Cerebellar nuclear complex (tissue), 1 donor: ENCODE results near the gene CAMK2D.
"Not testable (repeated sequence)": the region's sequence is repeated elsewhere in the genome, so short reads cannot be mapped to it uniquely, and the experiment has no call there.

Source experiments
- DNase-seq, 2 experiments: peaks; one replicate each; lab custom pipeline; 2025; lab: John Stamatoyannopoulos, UW

Gene CAMK2D

GRCh38 chr4:113761620-113762185 lies at the start of gene CAMK2D:
CAMK2D (minus strand) TSS chr4:113761738; CDS start chr4:113761068, 670 bp downstream.
- DNase-seq = peak; percentile 5 to 84

GRCh38 chr4:113810906-113811305 lies 49.4 kb upstream of the CAMK2D start:
- DNase-seq = no peak

- DNase-seq = no peak
Observed at GRCh38 chr4:113809311-113809710, 47.8 kb upstream of the CAMK2D start.

GRCh38 chr4:113806850-113807249 lies 45.3 kb upstream of the CAMK2D start:
- no peak for DNase-seq

- DNase-seq = no peak
Observed at GRCh38 chr4:113801882-113802281, 40.3 kb upstream of the CAMK2D start.

- not testable (repeated sequence) for DNase-seq
Observed at GRCh38 chr4:113796381-113796780, 34.8 kb upstream of the CAMK2D start.

- DNase-seq = no peak
Observed at GRCh38 chr4:113790478-113790877, 28.9 kb upstream of the CAMK2D start.

GRCh38 chr4:113788888-113789287 lies 27.4 kb upstream of the CAMK2D start:
- DNase-seq = no peak

GRCh38 chr4:113785781-113786180 lies 24.2 kb upstream of the CAMK2D start:
- no peak for DNase-seq

- DNase-seq = no peak
Observed at GRCh38 chr4:113784497-113785250, 23.1 kb upstream of the CAMK2D start.

- no peak for DNase-seq
Observed at GRCh38 chr4:113783701-113784100, 22.2 kb upstream of the CAMK2D start.

- DNase-seq = no peak
Observed at GRCh38 chr4:113783289-113783688, 21.8 kb upstream of the CAMK2D start.

GRCh38 chr4:113781439-113782040 lies 20.0 kb upstream of the CAMK2D start:
- peak in 1 of 2 experiments; percentile 18 for DNase-seq

- no peak for DNase-seq
Observed at GRCh38 chr4:113776679-113777078, 15.1 kb upstream of the CAMK2D start.

- no peak for DNase-seq
Observed at GRCh38 chr4:113776016-113776415, 14.5 kb upstream of the CAMK2D start.

- DNase-seq = no peak
Observed at GRCh38 chr4:113773756-113774155, 12.2 kb upstream of the CAMK2D start.

GRCh38 chr4:113773014-113773413 lies 11.5 kb upstream of the CAMK2D start:
- DNase-seq = no peak

GRCh38 chr4:113772319-113772718 lies 10.8 kb upstream of the CAMK2D start:
- DNase-seq = no peak

- DNase-seq = no peak
Observed at GRCh38 chr4:113769744-113770143, 8.2 kb upstream of the CAMK2D start.

- no peak for DNase-seq
Observed at GRCh38 chr4:113768952-113769351, 7.4 kb upstream of the CAMK2D start.

- no peak for DNase-seq
Observed at GRCh38 chr4:113766882-113767281, 5.3 kb upstream of the CAMK2D start.

GRCh38 chr4:113764720-113765264 lies 3.3 kb upstream of the CAMK2D start:
- DNase-seq = no peak

GRCh38 chr4:113763923-113764322 lies 2.4 kb upstream of the CAMK2D start:
- not testable (repeated sequence) for DNase-seq
